Mesenchymal stem cell (in vitro differentiated cells and primary cell): ENCODE results near the gene MSRB1.

Experiments used
- DNase-seq: peaks from one replicate; pipeline ENCODE4 v3.0.0-alpha.2; 2013
- H2AFZ ChIP-seq: one replicate; pipeline ENCODE4 v1.6.1; 2013; ENCODE audit warnings: low read depth, mild to moderate bottlenecking, control low read depth, inconsistent platforms, low read length, moderate library complexity
- H2AK5ac ChIP-seq: 2 replicates; pipeline ENCODE4 v1.6.1; 2013; ENCODE audit warnings: low read length, moderate library complexity, mild to moderate bottlenecking, inconsistent platforms; ENCODE audit not compliant: severe bottlenecking
- H2BK120ac ChIP-seq: one replicate; pipeline ENCODE4 v1.6.1; 2013; ENCODE audit warnings: low read depth, mild to moderate bottlenecking, inconsistent platforms, low read length, moderate library complexity
- H2BK12ac ChIP-seq, 2 experiments: one replicate each; pipeline ENCODE4 v1.6.1; 2013; ENCODE audit warnings: inconsistent platforms in 2 of 2, low read length in 2 of 2, mild to moderate bottlenecking in 2 of 2, moderate library complexity in 2 of 2, control low read depth in 1 of 2
- H2BK15ac ChIP-seq: one replicate; pipeline ENCODE4 v1.6.1; 2013; ENCODE audit warnings: mild to moderate bottlenecking, low read depth, inconsistent platforms; ENCODE audit not compliant: poor library complexity, severe bottlenecking
- H2BK5ac ChIP-seq: 2 replicates; pipeline ENCODE4 v1.6.1; 2013; ENCODE audit warnings: low read depth, mild to moderate bottlenecking, low read length, control low read depth, inconsistent platforms; ENCODE audit not compliant: poor library complexity, severe bottlenecking
- H3K14ac ChIP-seq, 2 experiments: one replicate each; pipeline ENCODE4 v1.6.1; 2013; ENCODE audit warnings: inconsistent platforms in 2 of 2, low read length in 2 of 2, control low read depth in 1 of 2, mild to moderate bottlenecking in 1 of 2, moderate library complexity in 1 of 2
- H3K18ac ChIP-seq, 2 experiments: one replicate each; pipeline ENCODE4 v1.6.1; 2013; ENCODE audit warnings: inconsistent platforms in 2 of 2, low read length in 2 of 2, control low read depth in 1 of 2, low read depth in 1 of 2, mild to moderate bottlenecking in 1 of 2
- H3K23ac ChIP-seq, 2 experiments: one replicate each; pipeline ENCODE4 v1.6.1; 2013; ENCODE audit warnings: inconsistent platforms in 2 of 2, low read length in 2 of 2, mild to moderate bottlenecking in 2 of 2, moderate library complexity in 2 of 2, control low read depth in 1 of 2
- H3K27ac ChIP-seq: 2 replicates; pipeline ENCODE4 v1.5.1; 2013; ENCODE audit warnings: mild to moderate bottlenecking, moderate library complexity, low read length, control low read depth, inconsistent platforms; ENCODE audit not compliant: poor library complexity, severe bottlenecking
- H3K27me3 ChIP-seq, 2 experiments: 2 replicates each; pipeline versions ENCODE4 v1.6.1 to v1.7.0; 2013; ENCODE audit warnings: low read length in 2 of 2, mild to moderate bottlenecking in 2 of 2, moderate library complexity in 2 of 2, control low read depth in 1 of 2, inconsistent platforms in 1 of 2; ENCODE audit not compliant: control insufficient read depth in 1 of 2, insufficient read depth in 1 of 2
- H3K36me3 ChIP-seq, 2 experiments: 2 replicates each; pipeline versions ENCODE4 v1.6.1 to v1.7.0; 2013; ENCODE audit warnings: low read length in 2 of 2, control low read depth in 1 of 2, inconsistent platforms in 1 of 2, low read depth in 1 of 2, mild to moderate bottlenecking in 1 of 2; ENCODE audit not compliant: insufficient read depth in 2 of 2, control insufficient read depth in 1 of 2
- H3K4ac ChIP-seq, 2 experiments: one replicate each; pipeline ENCODE4 v1.6.1; 2013; ENCODE audit warnings: inconsistent platforms in 2 of 2, low read length in 2 of 2, mild to moderate bottlenecking in 2 of 2, moderate library complexity in 2 of 2, control low read depth in 1 of 2, low read depth in 1 of 2
- H3K4me1 ChIP-seq: 2 replicates; pipeline ENCODE4 v1.6.1; 2013; ENCODE audit warnings: low read depth, low read length, control low read depth; ENCODE audit not compliant: control insufficient read depth, insufficient read depth
- H3K4me2 ChIP-seq: 2 replicates; pipeline ENCODE4 v1.6.1; 2013; ENCODE audit warnings: low read length, mild to moderate bottlenecking, inconsistent platforms; ENCODE audit not compliant: poor library complexity, severe bottlenecking
- H3K4me3 ChIP-seq, 2 experiments: 2 replicates each; pipeline versions ENCODE4 v1.5.1 to v1.7.0; 2013; ENCODE audit warnings: low read length in 2 of 2, mild to moderate bottlenecking in 2 of 2, control low read depth in 1 of 2, low read depth in 1 of 2; ENCODE audit not compliant: insufficient read depth in 1 of 2
- H3K79me1 ChIP-seq: replicated peaks from 2 replicates; pipeline ENCODE4 v1.6.1; 2013; ENCODE audit warnings: mild to moderate bottlenecking, control low read depth, low read length, inconsistent platforms; ENCODE audit not compliant: poor library complexity, severe bottlenecking
- H3K9ac ChIP-seq: 2 replicates; pipeline ENCODE4 v1.7.0; 2013; ENCODE audit warnings: mild to moderate bottlenecking, low read length, moderate library complexity
- H3K9me3 ChIP-seq: 2 replicates; pipeline ENCODE4 v1.7.0; 2013; ENCODE audit warnings: mild to moderate bottlenecking, low read length; ENCODE audit not compliant: control insufficient read depth
- H4K8ac ChIP-seq: one replicate; pipeline ENCODE4 v1.6.1; 2013; ENCODE audit warnings: inconsistent platforms, mild to moderate bottlenecking, low read length, moderate library complexity
- H4K91ac ChIP-seq: one replicate; pipeline ENCODE4 v1.6.1; 2013; ENCODE audit warnings: mild to moderate bottlenecking, low read length, inconsistent platforms
- WGBS: methylation state at CpG from one replicate; pipeline ENCODE4 v1.1.7; 2013; ENCODE audit warnings: mixed read lengths; 5-methylcytosine and 5-hydroxymethylcytosine counted together

Gene MSRB1

DNA sequence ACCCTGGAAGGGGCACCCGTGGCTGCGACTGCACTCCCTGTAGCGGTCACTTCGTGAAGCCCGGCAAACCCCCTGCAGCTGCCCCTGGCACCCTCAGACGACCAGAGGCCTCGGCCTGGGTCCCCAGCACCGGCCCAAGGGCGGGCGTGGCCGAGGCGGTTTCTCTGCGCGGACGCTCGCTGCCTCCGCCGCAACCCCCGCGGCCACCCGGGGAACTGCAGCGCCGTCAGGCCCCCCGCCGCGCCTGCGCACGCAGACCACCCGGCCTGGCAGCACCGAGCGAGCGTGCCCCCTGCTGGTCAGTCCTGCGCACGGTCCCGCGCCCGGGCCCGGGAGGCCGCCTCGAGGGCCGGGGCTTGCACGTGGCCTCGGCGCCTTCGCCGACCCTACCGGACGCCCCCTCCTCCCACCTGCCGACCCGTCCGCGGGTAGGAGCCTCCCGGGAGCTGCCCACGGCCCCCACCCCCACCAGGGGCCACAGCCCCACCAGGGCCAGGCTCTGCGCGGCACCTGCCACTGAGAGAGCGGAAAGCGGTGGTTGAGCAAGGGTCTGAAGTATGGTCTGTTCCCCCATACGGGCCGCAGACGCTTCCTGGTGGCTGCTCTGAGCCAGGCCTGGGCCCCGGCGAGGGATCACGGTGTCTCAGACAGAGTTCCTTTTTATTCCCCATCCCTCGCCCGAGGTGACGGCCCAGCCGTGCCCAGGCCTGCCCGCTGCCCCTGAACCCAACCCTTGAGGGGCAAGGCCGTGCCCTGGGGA is 13.2 kb downstream of the MSRB1 start:
- Histone ChIP-seq H4K8ac (peak overlapping the region; percentile 98), H2AFZ (peak overlapping the region; percentile 54), H3K4me2 (peak overlapping the region; percentile 77), H3K79me1 (no peaks in the 10 kb centered on the region), H3K9me3 (no peaks in the 10 kb centered on the region), H3K4me1 (peaks cover 20% of the 10 kb centered on the region), H2BK5ac (no peak overlapping the region), H3K14ac (no peak overlapping the region), H3K4ac (no peak overlapping the region), H3K27ac (no peak overlapping the region), H2BK15ac (no peak overlapping the region), H2BK120ac (peak overlapping the region; percentile 50), H3K27me3 (peaks cover 0 to 24% of the 10 kb centered on the region in 2 experiments), H3K36me3 (no peaks in the 10 kb centered on the region), H3K9ac (peak overlapping the region; percentile 63), H4K91ac (peak overlapping the region; percentile 81), H3K23ac (no peak overlapping the region), H2BK12ac (no peak overlapping the region), H3K18ac (peak overlapping the region; percentile 75 to 94), H2AK5ac (no peak overlapping the region), H3K4me3 (peak overlapping the region; percentile 57 to 72)
- DNase-seq, result peak; percentile 73
- 16% methylated on average over 52 of the region's 70 CpGs for WGBS

DNA sequence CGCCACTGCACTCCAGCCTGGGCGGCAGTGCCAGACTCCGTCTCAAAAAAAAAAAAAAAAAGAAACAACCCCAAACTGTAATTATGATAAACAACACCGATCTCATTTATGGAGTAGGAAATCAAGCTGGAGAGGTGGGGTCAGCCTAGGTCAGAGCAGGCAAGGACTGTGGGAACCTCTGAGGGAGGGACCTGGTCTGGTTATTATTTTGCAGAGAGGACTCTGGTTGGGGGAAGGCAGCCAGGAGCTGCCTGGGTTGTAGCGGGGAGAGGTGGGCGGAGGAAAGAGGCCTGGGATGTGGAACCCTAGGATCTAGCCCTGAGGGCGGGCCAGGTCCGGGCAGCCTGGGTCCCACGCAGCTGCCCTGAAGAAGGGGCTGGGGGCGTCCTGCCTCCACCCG is 13.9 kb downstream of the MSRB1 start:
- Histone ChIP-seq H3K14ac (no peak overlapping the region), H3K9ac (peak overlapping the region; percentile 63), H2BK12ac (no peak overlapping the region), H2BK5ac (no peak overlapping the region), H2BK120ac (peak overlapping the region; percentile 50), H2AK5ac (no peak overlapping the region), H4K8ac (peak overlapping the region; percentile 98), H4K91ac (peak overlapping the region; percentile 81), H3K36me3 (no peaks in the 10 kb centered on the region), H3K4ac (peak overlapping the region in 1 of 2 experiments; percentile 62), H3K4me3 (peak overlapping the region; percentile 57 to 72), H3K23ac (no peak overlapping the region), H3K27ac (no peak overlapping the region), H2AFZ (no peak overlapping the region), H3K27me3 (peaks cover 5 to 27% of the 10 kb centered on the region in 2 experiments), H3K79me1 (no peaks in the 10 kb centered on the region), H3K9me3 (no peaks in the 10 kb centered on the region), H3K18ac (peak overlapping the region; percentile 75 to 94), H3K4me1 (peaks cover 21% of the 10 kb centered on the region), H3K4me2 (peak overlapping the region; percentile 30), H2BK15ac (no peak overlapping the region)
- WGBS, result 86% methylated on average over 2 of the region's 11 CpGs
- DNase-seq, result no peak

DNA sequence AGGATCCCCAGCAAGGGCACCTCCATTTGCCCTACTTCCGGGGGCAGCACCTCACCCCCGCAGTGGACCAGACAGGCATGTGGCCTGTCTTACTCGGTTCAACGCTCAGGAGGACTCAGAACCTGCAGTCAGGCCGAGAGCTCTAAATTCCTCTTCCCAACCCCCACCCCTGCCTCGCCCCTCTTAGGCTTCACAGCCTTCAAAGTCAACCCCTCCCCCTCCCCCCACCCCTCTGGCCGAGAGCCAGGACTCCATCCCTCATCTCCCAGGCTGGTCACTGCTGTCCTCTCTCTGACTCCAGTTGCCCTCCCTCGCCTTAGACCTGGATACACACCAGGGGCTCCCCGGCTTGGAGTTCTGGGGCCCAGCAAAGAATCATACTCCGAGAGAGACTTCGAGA is 16.7 kb downstream of the MSRB1 start:
- Histone ChIP-seq H3K14ac (no peak overlapping the region), H4K8ac (no peak overlapping the region), H3K36me3 (no peaks in the 10 kb centered on the region), H3K9ac (no peak overlapping the region), H3K18ac (no peak overlapping the region), H3K23ac (no peak overlapping the region), H4K91ac (no peak overlapping the region), H3K4ac (no peak overlapping the region), H3K4me3 (no peak overlapping the region), H2BK12ac (no peak overlapping the region), H3K9me3 (no peaks in the 10 kb centered on the region), H2AFZ (no peak overlapping the region), H3K27me3 (peaks cover 31 to 33% of the 10 kb centered on the region in 2 experiments), H3K4me1 (peaks cover 24% of the 10 kb centered on the region), H3K79me1 (no peaks in the 10 kb centered on the region), H2BK5ac (no peak overlapping the region), H3K4me2 (no peak overlapping the region), H2BK120ac (no peak overlapping the region), H2BK15ac (no peak overlapping the region), H3K27ac (no peak overlapping the region), H2AK5ac (no peak overlapping the region)
- 60% methylated on average over 10 of the region's 11 CpGs for WGBS
- no peak for DNase-seq

DNA sequence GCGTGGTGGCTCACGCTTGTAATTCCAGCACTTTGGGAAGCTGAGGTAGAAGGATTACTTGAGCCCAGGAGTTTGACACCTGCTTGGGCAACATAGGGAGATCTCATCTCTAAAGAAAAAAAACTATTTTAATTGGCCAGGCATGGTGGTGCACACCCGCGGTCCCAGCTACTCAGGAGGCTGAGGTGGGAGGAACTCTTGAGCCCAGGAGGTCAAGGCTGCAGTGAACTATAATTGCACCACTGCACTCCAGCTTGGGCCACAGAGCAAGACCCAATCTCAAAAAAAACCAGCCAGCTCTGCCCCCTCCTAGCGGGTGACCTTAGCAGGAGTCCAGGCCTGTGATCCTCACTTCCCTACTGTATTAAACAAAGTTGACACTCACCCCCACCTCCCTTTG is 18.9 kb downstream of the MSRB1 start:
- peaks cover 50 to 55% of the 10 kb centered on the region in 2 experiments for H3K27me3 ChIP-seq
- no peak overlapping the region for H2BK5ac ChIP-seq
- peak overlapping the region; percentile 5 for H2AK5ac ChIP-seq
- 74% methylated on average over 5 of the region's 5 CpGs for WGBS
- no peak overlapping the region for H4K91ac ChIP-seq
- H3K4ac ChIP-seq, result no peak overlapping the region
- H3K23ac ChIP-seq, result no peak overlapping the region
- H3K9me3 ChIP-seq, result no peaks in the 10 kb centered on the region
- peaks cover 16% of the 10 kb centered on the region for H3K4me1 ChIP-seq
- DNase-seq, result no peak
- no peaks in the 10 kb centered on the region for H3K36me3 ChIP-seq
- no peaks in the 10 kb centered on the region for H3K79me1 ChIP-seq
- H3K27ac ChIP-seq, result no peak overlapping the region
- H2AFZ ChIP-seq, result no peak overlapping the region
- H3K4me2 ChIP-seq, result no peak overlapping the region
- H4K8ac ChIP-seq, result no peak overlapping the region
- peak overlapping the region in 1 of 2 experiments; percentile 49 for H3K18ac ChIP-seq
- no peak overlapping the region for H3K4me3 ChIP-seq
- no peak overlapping the region for H2BK15ac ChIP-seq
- no peak overlapping the region for H3K14ac ChIP-seq
- no peak overlapping the region for H2BK120ac ChIP-seq
- H3K9ac ChIP-seq, result no peak overlapping the region
- peak overlapping the region in 1 of 2 experiments; percentile 45 for H2BK12ac ChIP-seq
